GM12878 (cell line): ENCODE data around the gene CDH10. TPM values are rescaled to one million over a fixed set of nuclear protein-coding genes. Genes with fewer than 3 reads are reported as not detected.

Experiments used
- ATAC-seq: fragments of 200-7000 bp; cut with Tn5 transposase; 3 replicates; pipeline ENCODE4 v1.9.1; 2020; ENCODE audit warnings: mild to moderate bottlenecking, moderate library complexity
- BruUV-seq: library from RNA; stranded (reverse); fragments of 400-500 nt; replicated peaks from 2 replicates; lab custom pipeline; 2021; lab: Mats Ljungman, UMichigan
- CTCF ChIA-PET: fragments of 300-600 bp; sonication (Branson Sonifier 250); formaldehyde crosslinking; extraction: SDS; loops from one replicate; lab custom pipeline; 2021; ENCODE audit warnings: inconsistent platforms; lab: Yijun Ruan, JAX
- POLR2A ChIA-PET: fragments of 350-600 bp; formaldehyde crosslinking; extraction: SDS; loops from one replicate; lab custom pipeline; 2021; ENCODE audit warnings: inconsistent platforms; lab: Charles Lee
- RAD21 ChIA-PET: fragments of 300-600 bp; sonication (Branson Sonifier 250); formaldehyde crosslinking; loops from one replicate; lab custom pipeline; 2023; ENCODE audit warnings: antibody characterized with exemption; ENCODE audit not compliant: unreplicated experiment; lab: Charles Lee
- SMC1A ChIA-PET: fragments of 300-600 bp; sonication (Branson Sonifier 250); formaldehyde crosslinking; loops from one replicate; lab custom pipeline; 2023; ENCODE audit not compliant: unreplicated experiment, uncharacterized antibody; lab: Charles Lee
- DNase-seq: peaks from one replicate; pipeline ENCODE4 v3.0.0-alpha.2; 2011; ENCODE audit warnings: low read depth, low spot score
- FAIRE-seq: peaks from 3 replicates; lab custom pipeline; 2011; peaks lifted over from hg19 to GRCh38; lab: Jason Lieb, UNC
- H2AFZ ChIP-seq: 2 replicates; pipeline ENCODE4 v1.6.0; 2011; ENCODE audit warnings: low read depth, low read length, control low read depth; ENCODE audit not compliant: control insufficient read depth
- H3K27ac ChIP-seq: 2 replicates; pipeline ENCODE4 v1.5.1; 2011; ENCODE audit warnings: control low read depth; ENCODE audit not compliant: control insufficient read depth, insufficient read depth
- H3K27me3 ChIP-seq, 2 experiments: replicated peaks in 1 of 2; 2 replicates each; pipeline versions ENCODE4 v1.6.0 to v1.6.1; 2011; ENCODE audit warnings: low read length in 1 of 2; ENCODE audit not compliant: control insufficient read depth in 2 of 2, insufficient read depth in 2 of 2
- H3K36me3 ChIP-seq, 2 experiments: 2 replicates each; pipeline ENCODE4 v1.5.1; 2011; ENCODE audit warnings: low read length in 1 of 2; ENCODE audit not compliant: control insufficient read depth in 2 of 2, insufficient read depth in 2 of 2
- H3K4me1 ChIP-seq: 2 replicates; pipeline ENCODE4 v1.6.1; 2011; ENCODE audit warnings: mild to moderate bottlenecking, low read length, moderate library complexity, mixed read lengths; ENCODE audit not compliant: control insufficient read depth, insufficient read depth
- H3K4me2 ChIP-seq: 2 replicates; pipeline ENCODE4 v1.6.0; 2011; ENCODE audit warnings: control low read depth; ENCODE audit not compliant: control insufficient read depth, insufficient read depth
- H3K4me3 ChIP-seq: fragments of 200-600 bp; sonication (generic); 2 replicates; pipeline ENCODE4 v1.5.1; 2016
- H3K79me2 ChIP-seq: 2 replicates; pipeline ENCODE4 v1.6.0; 2011; ENCODE audit warnings: low read length; ENCODE audit not compliant: control insufficient read depth, insufficient read depth
- H3K9ac ChIP-seq: 2 replicates; pipeline ENCODE4 v1.8.0; 2011; ENCODE audit warnings: low read length, control low read depth, mixed read lengths; ENCODE audit not compliant: control insufficient read depth, insufficient read depth
- H3K9me3 ChIP-seq: replicated peaks from 3 replicates; pipeline ENCODE4 v1.5.1; 2011; ENCODE audit warnings: mild to moderate bottlenecking, low read length; ENCODE audit not compliant: control insufficient read depth, insufficient read depth
- H4K20me1 ChIP-seq: 2 replicates; pipeline ENCODE4 v1.6.0; 2011; ENCODE audit not compliant: control insufficient read depth, insufficient read depth
- CREB1 ChIP-seq: IDR thresholded peaks from 2 replicates; pipeline ENCODE4 v1.6.1; 2012; ENCODE audit warnings: low read depth, mild to moderate bottlenecking, inconsistent platforms
- EZH2 ChIP-seq: IDR thresholded peaks from 2 replicates; pipeline ENCODE4 v1.6.1; 2012; ENCODE audit warnings: low read depth, mild to moderate bottlenecking, control low read depth, inconsistent platforms, low read length, borderline replicate concordance; ENCODE audit not compliant: control insufficient read depth
- HDAC2 ChIP-seq: fragments of 200-600 bp; sonication (generic); IDR thresholded peaks from 2 replicates; pipeline ENCODE4 v1.6.1; 2017
- IRF4 ChIP-seq: IDR thresholded peaks from 2 replicates; pipeline ENCODE4 v1.6.1; 2011; ENCODE audit warnings: low read depth, low read length
- MEF2A ChIP-seq: IDR thresholded peaks from 2 replicates; pipeline ENCODE4 v1.6.1; 2011; ENCODE audit warnings: low read depth, mild to moderate bottlenecking, low read length, moderate library complexity; ENCODE audit not compliant: insufficient read depth
- NBN ChIP-seq: fragments of 450-650 bp; IDR thresholded peaks from 2 replicates; pipeline ENCODE4 v1.6.1; 2016
- NR2C1 ChIP-seq: fragments of 450-650 bp; IDR thresholded peaks from 2 replicates; pipeline ENCODE4 v1.6.1; 2017; ENCODE audit warnings: antibody characterized with exemption, mild to moderate bottlenecking, moderate library complexity
- PAX5 ChIP-seq: IDR thresholded peaks from 2 replicates; pipeline ENCODE4 v1.6.1; 2011; ENCODE audit warnings: low read depth, low read length, borderline replicate concordance
- POLR2A ChIP-seq: IDR thresholded peaks from 2 replicates; pipeline ENCODE4 v1.6.1; 2011; ENCODE audit warnings: low read depth, mild to moderate bottlenecking, low read length
- RFX5 ChIP-seq: IDR thresholded peaks from 2 replicates; pipeline ENCODE4 v1.6.1; 2011; ENCODE audit warnings: low read depth, low read length, improper control_type of control experiment
- RUNX3 ChIP-seq: IDR thresholded peaks from 2 replicates; pipeline ENCODE4 v1.6.1; 2012; ENCODE audit warnings: low read length, inconsistent platforms
- SREBF2 ChIP-seq: IDR thresholded peaks from 2 replicates; pipeline ENCODE4 v1.6.1; 2012; ENCODE audit warnings: mild to moderate bottlenecking, low read length
- WRNIP1 ChIP-seq: IDR thresholded peaks from 2 replicates; pipeline ENCODE4 v1.6.1; 2011; ENCODE audit warnings: low read depth, low read length, improper control_type of control experiment, borderline replicate concordance
- WGBS: methylation state at CpG from one replicate; pipeline ENCODE4 v1.1.6; 2016; ENCODE audit warnings: low lambda C conversion rate; ENCODE audit not compliant: insufficient replicate concordance, insufficient coverage; ENCODE audit errors: missing lambda C conversion rate; 5-methylcytosine and 5-hydroxymethylcytosine counted together
- in situ Hi-C: fragments of 300-500 bp; cut with MboI; formaldehyde crosslinking; loops from 9 replicates; pipeline ENCODE4 v1.14.3; 2018; ENCODE audit warnings: mixed read lengths
- intact Hi-C: fragments of 100-400 bp; cut with micrococcal nuclease; formaldehyde crosslinking; loops from one replicate; pipeline ENCODE4 v1.14.2; 2022; ENCODE audit not compliant: unreplicated experiment
- polyA plus RNA-seq, 11 experiments: library from polyadenylated mRNA; depleted of rRNA in 4 of 11; unstranded in 6 of 11; stranded (reverse) in 5 of 11; fragments of >200 nt; fragmentation: Nextera tagmentation in 4 of 11; fragmentation: Illumina TruSeq in 1 of 11; extraction: Ambion mirVana in 4 of 11; extraction: Trizol in 1 of 11; gene quantifications; 1 replicate in 1 of 11; 2 replicates in 10 of 11; pipeline versions ENCODE4 v1.2.1 to v1.2.3, GENCODE V29; 2011 to 2016; ENCODE audit warnings: inconsistent platforms in 2 of 11, missing spikeins in 2 of 11, low read depth in 1 of 11
- total RNA-seq, 4 experiments: library from RNA; depleted of rRNA in 3 of 4; stranded (reverse); fragments of >200 nt in 3 of 4; fragmentation: Illumina TruSeq in 1 of 4; extraction: Trizol in 1 of 4; gene quantifications; 2 replicates each; pipeline versions ENCODE4 v1.2.1 to v1.2.3, GENCODE V29; 2013 to 2021
- TF ChIP-seq, protein P1 (sequence below): fragments of 450-650 bp; conservative IDR thresholded peaks from 2 replicates; pipeline ENCODE4 v1.6.1; 2017; ENCODE audit warnings: mild to moderate bottlenecking, moderate library complexity
- TF ChIP-seq, protein P2 (sequence below): fragments of 450-650 bp; IDR thresholded peaks from 2 replicates; pipeline ENCODE4 v1.6.1; 2017; ENCODE audit warnings: mild to moderate bottlenecking, moderate library complexity
- TF ChIP-seq, protein P3 (sequence below): fragments of 450-650 bp; IDR thresholded peaks from 2 replicates; pipeline ENCODE4 v1.6.1; 2014; ENCODE audit warnings: mild to moderate bottlenecking
- TF ChIP-seq, protein P4 (sequence below): IDR thresholded peaks from 2 replicates; pipeline ENCODE4 v1.6.1; 2011; ENCODE audit warnings: borderline replicate concordance, low read depth, mild to moderate bottlenecking, moderate library complexity, mixed read lengths, low read length; ENCODE audit not compliant: insufficient read depth; ENCODE audit errors: extremely low read length

Gene CDH10
- total and polyA plus RNA-seq, 10 of the 15 experiments (the other 5 are each of a cell fraction or from before 2014, with no cell fraction given): 0.04 to 0.05 TPM; not detected in 8

DNA sequence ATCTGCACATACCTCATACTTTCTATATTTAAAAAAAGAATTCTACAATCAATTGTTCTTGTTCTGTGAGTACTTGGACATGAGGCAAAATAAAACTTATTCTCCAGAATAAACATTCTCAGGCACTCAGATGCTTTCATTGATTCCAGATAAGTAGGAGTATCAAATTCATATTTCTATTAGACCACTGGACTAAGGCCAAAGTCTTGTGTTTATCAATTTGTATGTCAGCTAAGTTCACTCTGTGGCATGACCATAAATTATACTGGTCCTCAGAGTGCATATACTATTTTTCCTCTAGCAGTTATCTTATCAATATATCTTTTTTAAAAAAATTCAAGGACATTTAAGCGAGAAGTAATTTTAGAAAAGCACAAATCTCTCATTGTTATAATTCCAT lies 28.2 kb downstream of the CDH10 start:
- ATAC-seq (no peak), FAIRE-seq (no peak), DNase-seq (no peak)
- Histone ChIP-seq H3K27ac (no peak overlapping the region), H3K4me2 (no peak overlapping the region), H3K9me3 (no peaks in the 10 kb centered on the region), H3K4me3 (no peak overlapping the region), H3K79me2 (no peaks in the 10 kb centered on the region), H3K9ac (no peak overlapping the region), H3K4me1 (no peaks in the 10 kb centered on the region), H4K20me1 (no peaks in the 10 kb centered on the region), H3K27me3 (no peaks in the 10 kb centered on the region), H2AFZ (no peak overlapping the region), H3K36me3 (no peaks in the 10 kb centered on the region)
- BruUV-seq: no TSS peak
- ChIA-PET SMC1A (no interaction called here), POLR2A (no interaction called here), CTCF (no interaction called here), RAD21 (no interaction called here)
- no peak for TF ChIP-seq IRF4
- no peak for TF ChIP-seq PAX5
- TF ChIP-seq SREBF2: no peak
- no peak for TF ChIP-seq MEF2A
- no peak for TF ChIP-seq EZH2
- TF ChIP-seq, protein P1, sequence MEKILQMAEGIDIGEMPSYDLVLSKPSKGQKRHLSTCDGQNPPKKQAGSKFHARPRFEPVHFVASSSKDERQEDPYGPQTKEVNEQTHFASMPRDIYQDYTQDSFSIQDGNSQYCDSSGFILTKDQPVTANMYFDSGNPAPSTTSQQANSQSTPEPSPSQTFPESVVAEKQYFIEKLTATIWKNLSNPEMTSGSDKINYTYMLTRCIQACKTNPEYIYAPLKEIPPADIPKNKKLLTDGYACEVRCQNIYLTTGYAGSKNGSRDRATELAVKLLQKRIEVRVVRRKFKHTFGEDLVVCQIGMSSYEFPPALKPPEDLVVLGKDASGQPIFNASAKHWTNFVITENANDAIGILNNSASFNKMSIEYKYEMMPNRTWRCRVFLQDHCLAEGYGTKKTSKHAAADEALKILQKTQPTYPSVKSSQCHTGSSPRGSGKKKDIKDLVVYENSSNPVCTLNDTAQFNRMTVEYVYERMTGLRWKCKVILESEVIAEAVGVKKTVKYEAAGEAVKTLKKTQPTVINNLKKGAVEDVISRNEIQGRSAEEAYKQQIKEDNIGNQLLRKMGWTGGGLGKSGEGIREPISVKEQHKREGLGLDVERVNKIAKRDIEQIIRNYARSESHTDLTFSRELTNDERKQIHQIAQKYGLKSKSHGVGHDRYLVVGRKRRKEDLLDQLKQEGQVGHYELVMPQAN: no peak
- no peak for TF ChIP-seq NBN
- no peak for TF ChIP-seq NR2C1
- no peak for TF ChIP-seq POLR2A
- no peak for TF ChIP-seq CREB1
- TF ChIP-seq RUNX3: no peak
- TF ChIP-seq, protein P2, sequence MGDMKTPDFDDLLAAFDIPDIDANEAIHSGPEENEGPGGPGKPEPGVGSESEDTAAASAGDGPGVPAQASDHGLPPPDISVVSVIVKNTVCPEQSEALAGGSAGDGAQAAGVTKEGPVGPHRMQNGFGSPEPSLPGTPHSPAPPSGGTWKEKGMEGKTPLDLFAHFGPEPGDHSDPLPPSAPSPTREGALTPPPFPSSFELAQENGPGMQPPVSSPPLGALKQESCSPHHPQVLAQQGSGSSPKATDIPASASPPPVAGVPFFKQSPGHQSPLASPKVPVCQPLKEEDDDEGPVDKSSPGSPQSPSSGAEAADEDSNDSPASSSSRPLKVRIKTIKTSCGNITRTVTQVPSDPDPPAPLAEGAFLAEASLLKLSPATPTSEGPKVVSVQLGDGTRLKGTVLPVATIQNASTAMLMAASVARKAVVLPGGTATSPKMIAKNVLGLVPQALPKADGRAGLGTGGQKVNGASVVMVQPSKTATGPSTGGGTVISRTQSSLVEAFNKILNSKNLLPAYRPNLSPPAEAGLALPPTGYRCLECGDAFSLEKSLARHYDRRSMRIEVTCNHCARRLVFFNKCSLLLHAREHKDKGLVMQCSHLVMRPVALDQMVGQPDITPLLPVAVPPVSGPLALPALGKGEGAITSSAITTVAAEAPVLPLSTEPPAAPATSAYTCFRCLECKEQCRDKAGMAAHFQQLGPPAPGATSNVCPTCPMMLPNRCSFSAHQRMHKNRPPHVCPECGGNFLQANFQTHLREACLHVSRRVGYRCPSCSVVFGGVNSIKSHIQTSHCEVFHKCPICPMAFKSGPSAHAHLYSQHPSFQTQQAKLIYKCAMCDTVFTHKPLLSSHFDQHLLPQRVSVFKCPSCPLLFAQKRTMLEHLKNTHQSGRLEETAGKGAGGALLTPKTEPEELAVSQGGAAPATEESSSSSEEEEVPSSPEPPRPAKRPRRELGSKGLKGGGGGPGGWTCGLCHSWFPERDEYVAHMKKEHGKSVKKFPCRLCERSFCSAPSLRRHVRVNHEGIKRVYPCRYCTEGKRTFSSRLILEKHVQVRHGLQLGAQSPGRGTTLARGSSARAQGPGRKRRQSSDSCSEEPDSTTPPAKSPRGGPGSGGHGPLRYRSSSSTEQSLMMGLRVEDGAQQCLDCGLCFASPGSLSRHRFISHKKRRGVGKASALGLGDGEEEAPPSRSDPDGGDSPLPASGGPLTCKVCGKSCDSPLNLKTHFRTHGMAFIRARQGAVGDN: no peak
- TF ChIP-seq, protein P3, sequence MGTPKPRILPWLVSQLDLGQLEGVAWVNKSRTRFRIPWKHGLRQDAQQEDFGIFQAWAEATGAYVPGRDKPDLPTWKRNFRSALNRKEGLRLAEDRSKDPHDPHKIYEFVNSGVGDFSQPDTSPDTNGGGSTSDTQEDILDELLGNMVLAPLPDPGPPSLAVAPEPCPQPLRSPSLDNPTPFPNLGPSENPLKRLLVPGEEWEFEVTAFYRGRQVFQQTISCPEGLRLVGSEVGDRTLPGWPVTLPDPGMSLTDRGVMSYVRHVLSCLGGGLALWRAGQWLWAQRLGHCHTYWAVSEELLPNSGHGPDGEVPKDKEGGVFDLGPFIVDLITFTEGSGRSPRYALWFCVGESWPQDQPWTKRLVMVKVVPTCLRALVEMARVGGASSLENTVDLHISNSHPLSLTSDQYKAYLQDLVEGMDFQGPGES: no peak
- TF ChIP-seq RFX5: no peak
- no peak for TF ChIP-seq WRNIP1
- no peak for TF ChIP-seq HDAC2
- TF ChIP-seq, protein P4, sequence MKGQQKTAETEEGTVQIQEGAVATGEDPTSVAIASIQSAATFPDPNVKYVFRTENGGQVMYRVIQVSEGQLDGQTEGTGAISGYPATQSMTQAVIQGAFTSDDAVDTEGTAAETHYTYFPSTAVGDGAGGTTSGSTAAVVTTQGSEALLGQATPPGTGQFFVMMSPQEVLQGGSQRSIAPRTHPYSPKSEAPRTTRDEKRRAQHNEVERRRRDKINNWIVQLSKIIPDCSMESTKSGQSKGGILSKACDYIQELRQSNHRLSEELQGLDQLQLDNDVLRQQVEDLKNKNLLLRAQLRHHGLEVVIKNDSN: no peak
- WGBS: 0% methylated on average over 1 of the region's 1 CpG
- intact Hi-C loops: no loop called here
- in situ Hi-C loops: no loop called here
